GM12878 (cell line): ENCODE results near the gene FXYD4. TPM values are rescaled to one million over a fixed set of nuclear protein-coding genes. Genes with fewer than 3 reads are reported as not detected.

Experiments used
- ATAC-seq: fragments of 200-7000 bp; cut with Tn5 transposase; 3 replicates; pipeline ENCODE4 v1.9.1; 2020; ENCODE audit warnings: mild to moderate bottlenecking, moderate library complexity
- BruUV-seq: library from RNA; stranded (reverse); fragments of 400-500 nt; replicated peaks from 2 replicates; lab custom pipeline; 2021; lab: Mats Ljungman, UMichigan
- CTCF ChIA-PET: fragments of 300-600 bp; sonication (Branson Sonifier 250); formaldehyde crosslinking; extraction: SDS; loops from one replicate; lab custom pipeline; 2021; ENCODE audit warnings: inconsistent platforms; lab: Yijun Ruan, JAX
- POLR2A ChIA-PET: fragments of 350-600 bp; formaldehyde crosslinking; extraction: SDS; loops from one replicate; lab custom pipeline; 2021; ENCODE audit warnings: inconsistent platforms; lab: Charles Lee
- RAD21 ChIA-PET: fragments of 300-600 bp; sonication (Branson Sonifier 250); formaldehyde crosslinking; loops from one replicate; lab custom pipeline; 2023; ENCODE audit warnings: antibody characterized with exemption; ENCODE audit not compliant: unreplicated experiment; lab: Charles Lee
- SMC1A ChIA-PET: fragments of 300-600 bp; sonication (Branson Sonifier 250); formaldehyde crosslinking; loops from one replicate; lab custom pipeline; 2023; ENCODE audit not compliant: unreplicated experiment, uncharacterized antibody; lab: Charles Lee
- DNase-seq: peaks from one replicate; pipeline ENCODE4 v3.0.0-alpha.2; 2011; ENCODE audit warnings: low read depth, low spot score
- FAIRE-seq: peaks from 3 replicates; lab custom pipeline; 2011; peaks lifted over from hg19 to GRCh38; lab: Jason Lieb, UNC
- H2AFZ ChIP-seq: 2 replicates; pipeline ENCODE4 v1.6.0; 2011; ENCODE audit warnings: low read depth, low read length, control low read depth; ENCODE audit not compliant: control insufficient read depth
- H3K27ac ChIP-seq: 2 replicates; pipeline ENCODE4 v1.5.1; 2011; ENCODE audit warnings: control low read depth; ENCODE audit not compliant: control insufficient read depth, insufficient read depth
- H3K27me3 ChIP-seq, 2 experiments: replicated peaks in 1 of 2; 2 replicates each; pipeline versions ENCODE4 v1.6.0 to v1.6.1; 2011; ENCODE audit warnings: low read length in 1 of 2; ENCODE audit not compliant: control insufficient read depth in 2 of 2, insufficient read depth in 2 of 2
- H3K36me3 ChIP-seq, 2 experiments: 2 replicates each; pipeline ENCODE4 v1.5.1; 2011; ENCODE audit warnings: low read length in 1 of 2; ENCODE audit not compliant: control insufficient read depth in 2 of 2, insufficient read depth in 2 of 2
- H3K4me1 ChIP-seq: 2 replicates; pipeline ENCODE4 v1.6.1; 2011; ENCODE audit warnings: mild to moderate bottlenecking, low read length, moderate library complexity, mixed read lengths; ENCODE audit not compliant: control insufficient read depth, insufficient read depth
- H3K4me2 ChIP-seq: 2 replicates; pipeline ENCODE4 v1.6.0; 2011; ENCODE audit warnings: control low read depth; ENCODE audit not compliant: control insufficient read depth, insufficient read depth
- H3K4me3 ChIP-seq: fragments of 200-600 bp; sonication (generic); 2 replicates; pipeline ENCODE4 v1.5.1; 2016
- H3K79me2 ChIP-seq: 2 replicates; pipeline ENCODE4 v1.6.0; 2011; ENCODE audit warnings: low read length; ENCODE audit not compliant: control insufficient read depth, insufficient read depth
- H3K9ac ChIP-seq: 2 replicates; pipeline ENCODE4 v1.8.0; 2011; ENCODE audit warnings: low read length, control low read depth, mixed read lengths; ENCODE audit not compliant: control insufficient read depth, insufficient read depth
- H3K9me3 ChIP-seq: replicated peaks from 3 replicates; pipeline ENCODE4 v1.5.1; 2011; ENCODE audit warnings: mild to moderate bottlenecking, low read length; ENCODE audit not compliant: control insufficient read depth, insufficient read depth
- H4K20me1 ChIP-seq: 2 replicates; pipeline ENCODE4 v1.6.0; 2011; ENCODE audit not compliant: control insufficient read depth, insufficient read depth
- EP300 ChIP-seq, 2 experiments: fragments of 150-350 bp in 1 of 2; IDR thresholded peaks; 2 replicates each; pipeline ENCODE4 v1.6.1; 2011 to 2012; ENCODE audit warnings: low read depth in 2 of 2, low read length in 2 of 2, borderline replicate concordance in 1 of 2, improper control_type of control experiment in 1 of 2, inconsistent platforms in 1 of 2; ENCODE audit not compliant: control insufficient read depth in 1 of 2
- EZH2 ChIP-seq: IDR thresholded peaks from 2 replicates; pipeline ENCODE4 v1.6.1; 2012; ENCODE audit warnings: low read depth, mild to moderate bottlenecking, control low read depth, inconsistent platforms, low read length, borderline replicate concordance; ENCODE audit not compliant: control insufficient read depth
- GABPA ChIP-seq: IDR thresholded peaks from 2 replicates; pipeline ENCODE4 v1.6.1; 2014; ENCODE audit warnings: antibody characterized with exemption, low read depth, mild to moderate bottlenecking, inconsistent platforms
- HDGF ChIP-seq: fragments of 450-650 bp; IDR thresholded peaks from 2 replicates; pipeline ENCODE4 v1.6.1; 2016; ENCODE audit warnings: antibody characterized with exemption
- JUND ChIP-seq: IDR thresholded peaks from 2 replicates; pipeline ENCODE4 v1.6.1; 2012; ENCODE audit warnings: low read depth, mild to moderate bottlenecking, low read length, improper control_type of control experiment, moderate library complexity
- RAD51 ChIP-seq: fragments of 450-650 bp; IDR thresholded peaks from 2 replicates; pipeline ENCODE4 v1.6.1; 2016; ENCODE audit warnings: moderate library complexity, mild to moderate bottlenecking, inconsistent platforms
- RFX5 ChIP-seq: IDR thresholded peaks from 2 replicates; pipeline ENCODE4 v1.6.1; 2011; ENCODE audit warnings: low read depth, low read length, improper control_type of control experiment
- SIX5 ChIP-seq: IDR thresholded peaks from 2 replicates; pipeline ENCODE4 v1.6.1; 2011; ENCODE audit warnings: mild to moderate bottlenecking, low read depth, low read length, moderate library complexity; ENCODE audit not compliant: severe bottlenecking
- SKIL ChIP-seq: fragments of 450-650 bp; IDR thresholded peaks from 2 replicates; pipeline ENCODE4 v1.6.1; 2017; ENCODE audit warnings: mild to moderate bottlenecking, low read depth, inconsistent platforms; ENCODE audit not compliant: poor library complexity, severe bottlenecking
- SP1 ChIP-seq: IDR thresholded peaks from one replicate; pipeline ENCODE4 v1.6.1; 2011; ENCODE audit warnings: low read depth, low read length
- SPI1 ChIP-seq: IDR thresholded peaks from 2 replicates; pipeline ENCODE4 v1.6.1; 2011; ENCODE audit warnings: low read depth, mild to moderate bottlenecking, low read length, moderate library complexity, borderline replicate concordance; ENCODE audit not compliant: insufficient read depth
- SRF ChIP-seq, 2 experiments: IDR thresholded peaks; 2 replicates each; pipeline ENCODE4 v1.6.1; 2011; ENCODE audit warnings: low read depth in 2 of 2, low read length in 2 of 2, mild to moderate bottlenecking in 1 of 2, moderate library complexity in 1 of 2
- STAT3 ChIP-seq: IDR thresholded peaks from 2 replicates; pipeline ENCODE4 v1.6.1; 2011; ENCODE audit warnings: low read depth, low read length, improper control_type of control experiment
- WRNIP1 ChIP-seq: IDR thresholded peaks from 2 replicates; pipeline ENCODE4 v1.6.1; 2011; ENCODE audit warnings: low read depth, low read length, improper control_type of control experiment, borderline replicate concordance
- WGBS: methylation state at CpG from one replicate; pipeline ENCODE4 v1.1.6; 2016; ENCODE audit warnings: low lambda C conversion rate; ENCODE audit not compliant: insufficient replicate concordance, insufficient coverage; ENCODE audit errors: missing lambda C conversion rate; 5-methylcytosine and 5-hydroxymethylcytosine counted together
- in situ Hi-C: fragments of 300-500 bp; cut with MboI; formaldehyde crosslinking; loops from 9 replicates; pipeline ENCODE4 v1.14.3; 2018; ENCODE audit warnings: mixed read lengths
- intact Hi-C: fragments of 100-400 bp; cut with micrococcal nuclease; formaldehyde crosslinking; loops from one replicate; pipeline ENCODE4 v1.14.2; 2022; ENCODE audit not compliant: unreplicated experiment
- polyA plus RNA-seq, 11 experiments: library from polyadenylated mRNA; depleted of rRNA in 4 of 11; unstranded in 6 of 11; stranded (reverse) in 5 of 11; fragments of >200 nt; fragmentation: Nextera tagmentation in 4 of 11; fragmentation: Illumina TruSeq in 1 of 11; extraction: Ambion mirVana in 4 of 11; extraction: Trizol in 1 of 11; gene quantifications; 1 replicate in 1 of 11; 2 replicates in 10 of 11; pipeline versions ENCODE4 v1.2.1 to v1.2.3, GENCODE V29; 2011 to 2016; ENCODE audit warnings: inconsistent platforms in 2 of 11, missing spikeins in 2 of 11, low read depth in 1 of 11
- total RNA-seq, 4 experiments: library from RNA; depleted of rRNA in 3 of 4; stranded (reverse); fragments of >200 nt in 3 of 4; fragmentation: Illumina TruSeq in 1 of 4; extraction: Trizol in 1 of 4; gene quantifications; 2 replicates each; pipeline versions ENCODE4 v1.2.1 to v1.2.3, GENCODE V29; 2013 to 2021
- TF ChIP-seq, protein P1 (sequence below): fragments of 450-650 bp; IDR thresholded peaks from 2 replicates; pipeline ENCODE4 v1.6.1; 2016; ENCODE audit warnings: mild to moderate bottlenecking
- TF ChIP-seq, protein P2 (sequence below): fragments of 450-650 bp; IDR thresholded peaks from 2 replicates; pipeline ENCODE4 v1.6.1; 2016; ENCODE audit warnings: mild to moderate bottlenecking

FXYD4 gene
- total and polyA plus RNA-seq, 10 of the 15 experiments (the other 5 are each of a cell fraction or from before 2014, with no cell fraction given): not detected

GRCh38 chr10:43350686-43351085 is 20.8 kb upstream of the FXYD4 start:
- no peak for ATAC-seq
- no peak overlapping the region for H3K9ac ChIP-seq
- DNase-seq: no peak
- intact Hi-C loops: no loop called here
- SMC1A ChIA-PET: interaction anchor here (1.2 kb wide), 1 partner anchor 58 kb away, joined by 6 read pairs; no protein-coding TSS in a partner anchor
- 43% methylated on average over 34 of the region's 34 CpGs for WGBS
- H3K4me3 ChIP-seq: no peak overlapping the region
- no peaks in the 10 kb centered on the region for H4K20me1 ChIP-seq
- H3K79me2 ChIP-seq: no peaks in the 10 kb centered on the region
- H2AFZ ChIP-seq: no peak overlapping the region
- H3K4me1 ChIP-seq: no peaks in the 10 kb centered on the region
- TF ChIP-seq RFX5 (no peak), HDGF (no peak), SP1 (no peak), SIX5 (no peak), STAT3 (no peak), SPI1 (no peak), EZH2 (no peak), SKIL (no peak), RAD51 (no peak), EP300 (IDR thresholded peaks at IDR 0.05; ENCODE audit: borderline replicate concordance in 1 of 2, control insufficient read depth in 1 of 2, low read depth in 2 of 2, low read length in 2 of 2) (no peak), JUND (no peak), WRNIP1 (no peak), SRF (IDR thresholded peaks at IDR 0.05; ENCODE audit: low read depth in 2 of 2, low read length in 2 of 2) (no peak), GABPA (no peak)
- TF ChIP-seq, protein P1, sequence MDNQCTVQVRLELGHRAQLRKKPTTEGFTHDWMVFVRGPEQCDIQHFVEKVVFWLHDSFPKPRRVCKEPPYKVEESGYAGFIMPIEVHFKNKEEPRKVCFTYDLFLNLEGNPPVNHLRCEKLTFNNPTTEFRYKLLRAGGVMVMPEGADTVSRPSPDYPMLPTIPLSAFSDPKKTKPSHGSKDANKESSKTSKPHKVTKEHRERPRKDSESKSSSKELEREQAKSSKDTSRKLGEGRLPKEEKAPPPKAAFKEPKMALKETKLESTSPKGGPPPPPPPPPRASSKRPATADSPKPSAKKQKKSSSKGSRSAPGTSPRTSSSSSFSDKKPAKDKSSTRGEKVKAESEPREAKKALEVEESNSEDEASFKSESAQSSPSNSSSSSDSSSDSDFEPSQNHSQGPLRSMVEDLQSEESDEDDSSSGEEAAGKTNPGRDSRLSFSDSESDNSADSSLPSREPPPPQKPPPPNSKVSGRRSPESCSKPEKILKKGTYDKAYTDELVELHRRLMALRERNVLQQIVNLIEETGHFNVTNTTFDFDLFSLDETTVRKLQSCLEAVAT: no peak
- TF ChIP-seq, protein P2, sequence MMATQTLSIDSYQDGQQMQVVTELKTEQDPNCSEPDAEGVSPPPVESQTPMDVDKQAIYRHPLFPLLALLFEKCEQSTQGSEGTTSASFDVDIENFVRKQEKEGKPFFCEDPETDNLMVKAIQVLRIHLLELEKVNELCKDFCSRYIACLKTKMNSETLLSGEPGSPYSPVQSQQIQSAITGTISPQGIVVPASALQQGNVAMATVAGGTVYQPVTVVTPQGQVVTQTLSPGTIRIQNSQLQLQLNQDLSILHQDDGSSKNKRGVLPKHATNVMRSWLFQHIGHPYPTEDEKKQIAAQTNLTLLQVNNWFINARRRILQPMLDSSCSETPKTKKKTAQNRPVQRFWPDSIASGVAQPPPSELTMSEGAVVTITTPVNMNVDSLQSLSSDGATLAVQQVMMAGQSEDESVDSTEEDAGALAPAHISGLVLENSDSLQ: no peak
- no peak for FAIRE-seq
- H3K4me2 ChIP-seq: no peak overlapping the region
- POLR2A ChIA-PET: no interaction called here
- H3K27me3 ChIP-seq: peaks cover 0 to 2% of the 10 kb centered on the region in 2 experiments; a peak in 1 of 4 replicates
- no peak overlapping the region for H3K27ac ChIP-seq
- RAD21 ChIA-PET: no interaction called here
- CTCF ChIA-PET: no interaction called here
- BruUV-seq: no TSS peak
- no peaks in the 10 kb centered on the region for H3K9me3 ChIP-seq
- in situ Hi-C loops: loop anchor here (25.0 kb wide), 1 partner anchor 138 kb away; no protein-coding TSS in a partner anchor
- no peaks in the 10 kb centered on the region for H3K36me3 ChIP-seq
